MM.1S (cell line): ENCODE data around the gene STK38L.

Experiments
- DNase-seq: peaks from one replicate; pipeline ENCODE4 v3.0.0-alpha.2; 2015
- H2AFZ ChIP-seq: fragments of 300-600 bp; sonication (generic); 2 replicates; pipeline ENCODE4 v1.6.0; 2016; ENCODE audit warnings: antibody characterized with exemption, low read length
- H3F3A ChIP-seq: fragments of 300-600 bp; sonication (generic); 2 replicates; pipeline ENCODE4 v1.6.1; 2016; ENCODE audit warnings: mild to moderate bottlenecking, antibody characterized with exemption, low read length, moderate library complexity, mixed read lengths; ENCODE audit not compliant: insufficient read depth
- H3K27ac ChIP-seq: fragments of 300-600 bp; sonication (generic); 2 replicates; pipeline ENCODE4 v1.5.1; 2016; ENCODE audit warnings: mild to moderate bottlenecking, low read length
- H3K27me3 ChIP-seq: fragments of 300-600 bp; sonication (generic); replicated peaks from 2 replicates; pipeline ENCODE4 v1.6.0; 2016; ENCODE audit warnings: low read length; ENCODE audit not compliant: insufficient read depth
- H3K36me3 ChIP-seq: fragments of 300-600 bp; sonication (generic); replicated peaks from 2 replicates; pipeline ENCODE4 v1.6.1; 2016; ENCODE audit warnings: mild to moderate bottlenecking, low read length, mixed read lengths; ENCODE audit not compliant: insufficient read depth
- H3K4me1 ChIP-seq: fragments of 300-600 bp; sonication (generic); 2 replicates; pipeline ENCODE4 v1.6.1; 2016; ENCODE audit warnings: low read length, mixed read lengths
- H3K4me2 ChIP-seq: fragments of 300-600 bp; sonication (generic); 2 replicates; pipeline ENCODE4 v1.6.0; 2016; ENCODE audit warnings: low read depth, low read length
- H3K4me3 ChIP-seq: fragments of 300-600 bp; sonication (generic); 2 replicates; pipeline ENCODE4 v1.5.1; 2016; ENCODE audit warnings: low read length, mixed read lengths
- H3K79me2 ChIP-seq: fragments of 300-600 bp; sonication (generic); 2 replicates; pipeline ENCODE4 v1.6.1; 2016; ENCODE audit warnings: mixed run types, low read length, mixed read lengths
- H3K9ac ChIP-seq: fragments of 300-600 bp; sonication (generic); 2 replicates; pipeline ENCODE4 v1.6.1; 2016; ENCODE audit warnings: low read length, mixed read lengths
- H3K9me2 ChIP-seq: fragments of 300-600 bp; sonication (generic); replicated peaks from 2 replicates; pipeline ENCODE4 v1.6.1; 2016; ENCODE audit warnings: mild to moderate bottlenecking, low read length, mixed read lengths; ENCODE audit not compliant: insufficient read depth
- H3K9me3 ChIP-seq: fragments of 300-600 bp; sonication (generic); replicated peaks from 2 replicates; pipeline ENCODE4 v1.6.1; 2016; ENCODE audit warnings: mild to moderate bottlenecking, low read length, mixed read lengths; ENCODE audit not compliant: insufficient read depth
- H4K20me1 ChIP-seq: fragments of 300-600 bp; sonication (generic); 2 replicates; pipeline ENCODE4 v1.6.1; 2016; ENCODE audit warnings: mild to moderate bottlenecking, low read length, moderate library complexity, mixed read lengths; ENCODE audit not compliant: insufficient read depth
- EZH2 ChIP-seq: fragments of 300-600 bp; sonication (generic); optimal IDR thresholded peaks from 2 replicates; pipeline ENCODE3; 2017; ENCODE audit warnings: low read depth, mild to moderate bottlenecking, antibody characterized with exemption, low read length, mixed read lengths
- EZH2phosphoT487 ChIP-seq: fragments of 300-600 bp; sonication (generic); IDR thresholded peaks from 2 replicates; pipeline ENCODE4 v1.6.1; 2018; ENCODE audit warnings: antibody characterized with exemption, low read length
- TF ChIP-seq, protein P1 (sequence below): fragments of 300-600 bp; sonication (generic); IDR thresholded peaks from 2 replicates; pipeline ENCODE4 v1.5.1; 2016; ENCODE audit warnings: antibody characterized with exemption, low read length, mixed read lengths

The STK38L gene

GRCh38 chr12:27274706-27275105 lies 30.6 kb downstream of the STK38L start:
- Histone ChIP-seq H3K9me2 (no peaks in the 10 kb centered on the region), H3K27ac (no peak overlapping the region), H3K79me2 (peaks cover 100% of the 10 kb centered on the region)

DNA sequence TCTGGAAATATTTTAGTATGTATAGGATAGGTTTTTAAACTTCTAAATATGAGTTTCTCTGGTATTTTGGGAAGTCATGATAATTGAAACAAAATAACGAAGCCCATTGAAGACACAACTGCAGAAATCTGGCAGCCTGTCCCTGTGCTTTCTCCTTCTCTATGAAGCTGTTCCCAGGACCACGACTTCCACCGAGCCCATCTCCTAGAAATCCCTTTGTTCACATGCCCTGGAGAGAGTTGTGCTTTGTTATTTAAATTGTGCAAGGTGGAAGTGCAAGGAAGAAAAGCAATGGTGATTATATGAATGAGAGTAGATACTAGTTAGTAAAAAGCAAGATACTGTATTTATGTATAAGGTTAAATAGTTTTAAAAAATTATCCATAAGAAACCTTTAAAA lies 32.2 kb downstream of the STK38L start:
- H3K27ac ChIP-seq: no peak overlapping the region
- peaks cover 10% of the 10 kb centered on the region; the same call in 1 of the 2 replicates for H4K20me1 ChIP-seq
- H3K79me2 ChIP-seq: peaks cover 97% of the 10 kb centered on the region
- no peak overlapping the region for H3K4me3 ChIP-seq
- no peak overlapping the region for H2AFZ ChIP-seq
- TF ChIP-seq EZH2 (no peak), EZH2phosphoT487 (no peak)
- TF ChIP-seq, protein P1, sequence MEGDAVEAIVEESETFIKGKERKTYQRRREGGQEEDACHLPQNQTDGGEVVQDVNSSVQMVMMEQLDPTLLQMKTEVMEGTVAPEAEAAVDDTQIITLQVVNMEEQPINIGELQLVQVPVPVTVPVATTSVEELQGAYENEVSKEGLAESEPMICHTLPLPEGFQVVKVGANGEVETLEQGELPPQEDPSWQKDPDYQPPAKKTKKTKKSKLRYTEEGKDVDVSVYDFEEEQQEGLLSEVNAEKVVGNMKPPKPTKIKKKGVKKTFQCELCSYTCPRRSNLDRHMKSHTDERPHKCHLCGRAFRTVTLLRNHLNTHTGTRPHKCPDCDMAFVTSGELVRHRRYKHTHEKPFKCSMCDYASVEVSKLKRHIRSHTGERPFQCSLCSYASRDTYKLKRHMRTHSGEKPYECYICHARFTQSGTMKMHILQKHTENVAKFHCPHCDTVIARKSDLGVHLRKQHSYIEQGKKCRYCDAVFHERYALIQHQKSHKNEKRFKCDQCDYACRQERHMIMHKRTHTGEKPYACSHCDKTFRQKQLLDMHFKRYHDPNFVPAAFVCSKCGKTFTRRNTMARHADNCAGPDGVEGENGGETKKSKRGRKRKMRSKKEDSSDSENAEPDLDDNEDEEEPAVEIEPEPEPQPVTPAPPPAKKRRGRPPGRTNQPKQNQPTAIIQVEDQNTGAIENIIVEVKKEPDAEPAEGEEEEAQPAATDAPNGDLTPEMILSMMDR: no peak
- H3K9ac ChIP-seq: no peak overlapping the region
- no peaks in the 10 kb centered on the region; the same call in 1 of the 2 replicates for H3K36me3 ChIP-seq
- DNase-seq: no peak
- H3F3A ChIP-seq: no peaks in the 10 kb centered on the region
- no peak overlapping the region for H3K4me2 ChIP-seq
- no peaks in the 10 kb centered on the region for H3K9me3 ChIP-seq
- H3K4me1 ChIP-seq: peaks cover 29% of the 10 kb centered on the region
- H3K9me2 ChIP-seq: no peaks in the 10 kb centered on the region
- H3K27me3 ChIP-seq: no peaks in the 10 kb centered on the region

More at GRCh38 chr12:27274706-27275105, 30.6 kb downstream of the STK38L start:
- Histone ChIP-seq H3K4me2 (no peak overlapping the region), H3K36me3 (peaks cover 3% of the 10 kb centered on the region; the same call in 1 of the 2 replicates), H2AFZ (no peak overlapping the region), H3K9ac (no peak overlapping the region), H3K4me3 (no peak overlapping the region), H3K9me3 (no peaks in the 10 kb centered on the region), H3K4me1 (peaks cover 29% of the 10 kb centered on the region), H3K27me3 (no peaks in the 10 kb centered on the region), H4K20me1 (peaks cover 10% of the 10 kb centered on the region; the same call in 1 of the 2 replicates), H3F3A (no peaks in the 10 kb centered on the region)
- no peak for DNase-seq
- TF ChIP-seq EZH2 (no peak), EZH2phosphoT487 (no peak)
- TF ChIP-seq, protein P1: no peak

DNA sequence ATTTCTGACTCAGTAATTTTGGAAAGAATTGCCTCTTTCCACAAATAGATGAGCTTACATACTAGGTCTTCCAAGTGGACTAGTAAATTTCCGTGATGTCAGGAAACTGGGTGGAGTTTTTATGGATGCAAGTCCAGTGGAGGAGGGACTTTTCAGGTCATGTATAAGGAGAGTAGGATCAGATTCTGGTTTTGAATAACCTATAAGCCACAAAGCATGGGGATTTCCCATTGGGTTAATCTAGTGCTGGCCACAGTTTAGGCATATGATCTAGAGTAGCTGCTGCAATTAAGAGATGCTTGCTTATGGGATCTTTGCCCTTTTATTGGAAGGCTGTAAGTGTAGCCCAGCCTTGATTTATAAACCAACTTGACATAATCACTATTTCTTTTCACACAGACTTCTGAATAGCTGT lies 33.8 kb downstream of the STK38L start:
- Histone ChIP-seq H3K79me2 (peaks cover 97% of the 10 kb centered on the region), H3K36me3 (no peaks in the 10 kb centered on the region; the same call in 1 of the 2 replicates), H3K27ac (no peak overlapping the region), H4K20me1 (peaks cover 4% of the 10 kb centered on the region; the same call in 1 of the 2 replicates), H3K27me3 (no peaks in the 10 kb centered on the region), H3K4me2 (no peak overlapping the region), H3K4me1 (peaks cover 29% of the 10 kb centered on the region), H3K9me2 (no peaks in the 10 kb centered on the region), H3K4me3 (no peak overlapping the region), H3F3A (no peaks in the 10 kb centered on the region), H3K9ac (no peak overlapping the region), H2AFZ (no peak overlapping the region), H3K9me3 (no peaks in the 10 kb centered on the region)
- peak; percentile 55 for DNase-seq
- TF ChIP-seq EZH2phosphoT487 (no peak), EZH2 (no peak)
- TF ChIP-seq, protein P1: no peak
